ENCODE data around the gene IREB2. TPM values are rescaled to one million over a fixed set of nuclear protein-coding genes. Genes with fewer than 3 reads are reported as not detected.

IREB2 gene, protein sequence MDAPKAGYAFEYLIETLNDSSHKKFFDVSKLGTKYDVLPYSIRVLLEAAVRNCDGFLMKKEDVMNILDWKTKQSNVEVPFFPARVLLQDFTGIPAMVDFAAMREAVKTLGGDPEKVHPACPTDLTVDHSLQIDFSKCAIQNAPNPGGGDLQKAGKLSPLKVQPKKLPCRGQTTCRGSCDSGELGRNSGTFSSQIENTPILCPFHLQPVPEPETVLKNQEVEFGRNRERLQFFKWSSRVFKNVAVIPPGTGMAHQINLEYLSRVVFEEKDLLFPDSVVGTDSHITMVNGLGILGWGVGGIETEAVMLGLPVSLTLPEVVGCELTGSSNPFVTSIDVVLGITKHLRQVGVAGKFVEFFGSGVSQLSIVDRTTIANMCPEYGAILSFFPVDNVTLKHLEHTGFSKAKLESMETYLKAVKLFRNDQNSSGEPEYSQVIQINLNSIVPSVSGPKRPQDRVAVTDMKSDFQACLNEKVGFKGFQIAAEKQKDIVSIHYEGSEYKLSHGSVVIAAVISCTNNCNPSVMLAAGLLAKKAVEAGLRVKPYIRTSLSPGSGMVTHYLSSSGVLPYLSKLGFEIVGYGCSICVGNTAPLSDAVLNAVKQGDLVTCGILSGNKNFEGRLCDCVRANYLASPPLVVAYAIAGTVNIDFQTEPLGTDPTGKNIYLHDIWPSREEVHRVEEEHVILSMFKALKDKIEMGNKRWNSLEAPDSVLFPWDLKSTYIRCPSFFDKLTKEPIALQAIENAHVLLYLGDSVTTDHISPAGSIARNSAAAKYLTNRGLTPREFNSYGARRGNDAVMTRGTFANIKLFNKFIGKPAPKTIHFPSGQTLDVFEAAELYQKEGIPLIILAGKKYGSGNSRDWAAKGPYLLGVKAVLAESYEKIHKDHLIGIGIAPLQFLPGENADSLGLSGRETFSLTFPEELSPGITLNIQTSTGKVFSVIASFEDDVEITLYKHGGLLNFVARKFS
- total RNA-seq (2014; rRNA removed; shearing (Covaris generic)): 19.2 and 23.8 TPM in 2 replicates

- in situ Hi-C loops (cut with HindIII; ENCODE audit: low sequenced_read_pairs): no loop called here
- DNase-seq (ENCODE audit: low spot score): peak; percentile 99
Measured at GRCh38 chr15:78437762-78438618, at the start of gene IREB2. Gene IREB2, plus strand, starts transcription at chr15:78438216. Its CDS starts 122 bp downstream, at chr15:78438338.

DNA sequence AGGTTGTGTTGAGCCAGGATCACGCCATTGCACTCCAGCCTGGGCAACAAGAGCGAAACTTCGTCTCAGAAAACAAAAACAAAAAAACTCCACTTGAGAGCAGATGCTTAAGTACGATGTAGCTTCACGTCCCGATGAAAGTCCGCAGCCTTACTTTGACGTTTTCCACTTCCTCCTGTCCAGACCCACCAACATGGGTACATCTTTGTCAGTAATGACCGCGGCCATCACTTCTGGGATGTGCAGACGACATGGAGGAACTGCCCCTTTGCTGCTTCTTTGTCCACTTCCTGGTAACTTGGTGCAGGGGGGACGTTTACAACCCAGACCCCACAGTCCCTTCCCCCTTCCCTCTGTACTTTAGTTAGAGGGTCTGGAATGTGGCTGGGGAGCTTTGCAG lies 49.2 kb upstream of the IREB2 start:
- in situ Hi-C loops (cut with HindIII; ENCODE audit: low sequenced_read_pairs): no loop called here
- no peak for DNase-seq (ENCODE audit: low spot score)

- DNase-seq (ENCODE audit: low spot score): no peak
- in situ Hi-C loops (cut with HindIII; ENCODE audit: low sequenced_read_pairs): no loop called here
Measured at GRCh38 chr15:78389322-78389721, 48.7 kb upstream of the IREB2 start.

- DNase-seq (ENCODE audit: low spot score): no peak
- in situ Hi-C loops (cut with HindIII; ENCODE audit: low sequenced_read_pairs): no loop called here
Measured at GRCh38 chr15:78389738-78390137, 48.3 kb upstream of the IREB2 start.

DNA sequence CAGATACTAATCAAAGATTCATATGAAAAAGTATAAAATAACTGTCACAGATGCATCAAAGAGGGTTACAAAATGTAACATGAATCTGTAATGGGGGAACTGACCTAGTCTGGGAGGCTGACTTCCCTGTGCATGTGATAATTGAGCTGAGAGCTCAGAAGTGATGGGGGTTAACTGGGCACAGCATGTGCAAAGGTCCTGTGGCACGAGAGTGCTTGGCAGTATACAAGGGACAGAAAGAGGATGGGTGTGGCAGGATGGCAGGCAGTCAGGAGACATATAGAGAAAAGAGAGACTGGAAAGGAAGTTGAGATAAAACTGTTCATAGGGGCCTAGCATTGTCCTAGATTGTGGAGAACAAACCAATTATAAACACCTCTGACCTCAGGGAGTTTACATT lies 47.8 kb upstream of the IREB2 start:
- DNase-seq (ENCODE audit: low spot score): no peak
- in situ Hi-C loops (cut with HindIII; ENCODE audit: low sequenced_read_pairs): no loop called here

DNA sequence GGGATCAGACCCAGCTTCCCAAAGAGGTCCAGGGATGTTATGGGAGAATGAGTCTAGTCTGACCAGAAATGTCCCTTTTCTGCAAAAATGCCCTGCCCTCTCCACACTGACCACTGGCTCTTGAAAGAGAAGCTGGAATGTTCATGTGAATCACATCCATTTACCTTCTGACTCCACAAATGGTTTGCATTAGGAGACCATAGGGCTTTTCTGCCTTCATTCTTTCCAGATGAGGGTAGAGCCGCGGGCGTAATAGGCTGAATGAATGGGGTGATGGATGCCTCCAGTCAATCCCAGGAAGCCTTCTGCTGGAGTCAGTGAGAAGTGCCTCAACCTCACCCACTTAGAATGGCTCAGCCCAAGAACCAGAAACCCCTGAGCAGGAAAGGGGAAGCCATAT lies 47.2 kb upstream of the IREB2 start:
- in situ Hi-C loops (cut with HindIII; ENCODE audit: low sequenced_read_pairs): no loop called here
- DNase-seq (ENCODE audit: low spot score): no peak

DNA sequence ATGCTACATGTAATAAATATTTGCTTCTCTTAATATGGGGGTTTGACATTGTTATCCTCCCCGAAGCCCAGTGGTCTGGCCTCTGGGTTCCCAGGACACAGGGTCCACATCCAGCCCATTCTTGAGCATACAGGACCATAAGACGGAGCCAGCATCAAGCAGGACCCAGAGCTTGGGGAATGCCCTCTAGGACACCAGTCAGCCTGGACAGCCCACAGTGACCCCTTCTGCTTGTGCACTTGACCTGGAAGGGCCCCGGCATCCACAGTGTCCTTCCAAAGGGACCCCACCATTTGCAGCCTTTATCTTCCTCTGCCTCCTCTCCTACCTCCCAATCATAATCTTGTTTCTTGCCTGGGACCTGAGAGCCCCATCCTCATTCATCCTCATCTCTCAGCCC lies 46.2 kb upstream of the IREB2 start:
- in situ Hi-C loops (cut with HindIII; ENCODE audit: low sequenced_read_pairs): no loop called here

DNA sequence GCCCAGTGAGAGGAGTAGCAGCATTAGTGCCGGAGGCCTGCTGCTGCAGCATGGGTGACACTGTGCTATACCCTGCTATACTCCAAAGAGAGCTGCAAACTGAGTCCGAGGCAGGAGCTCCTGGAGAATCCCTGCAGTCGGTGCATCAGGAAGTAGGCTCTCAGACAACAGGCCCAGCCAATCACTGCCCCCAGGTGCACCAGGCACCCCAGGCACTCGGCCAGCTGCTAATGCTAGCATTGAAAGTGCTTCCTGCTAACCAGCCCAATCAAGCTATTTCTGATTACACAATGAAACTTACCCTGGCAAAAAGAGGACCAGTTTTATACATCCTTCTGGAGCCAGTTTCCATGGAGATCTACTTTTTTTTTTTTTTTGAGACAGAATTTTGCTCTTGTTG lies 45.6 kb upstream of the IREB2 start:
- no peak for DNase-seq (ENCODE audit: low spot score)
- in situ Hi-C loops (cut with HindIII; ENCODE audit: low sequenced_read_pairs): no loop called here

More for the DNA sequence above, 46.2 kb upstream of the IREB2 start:
- DNase-seq (ENCODE audit: low spot score): no peak

DNA sequence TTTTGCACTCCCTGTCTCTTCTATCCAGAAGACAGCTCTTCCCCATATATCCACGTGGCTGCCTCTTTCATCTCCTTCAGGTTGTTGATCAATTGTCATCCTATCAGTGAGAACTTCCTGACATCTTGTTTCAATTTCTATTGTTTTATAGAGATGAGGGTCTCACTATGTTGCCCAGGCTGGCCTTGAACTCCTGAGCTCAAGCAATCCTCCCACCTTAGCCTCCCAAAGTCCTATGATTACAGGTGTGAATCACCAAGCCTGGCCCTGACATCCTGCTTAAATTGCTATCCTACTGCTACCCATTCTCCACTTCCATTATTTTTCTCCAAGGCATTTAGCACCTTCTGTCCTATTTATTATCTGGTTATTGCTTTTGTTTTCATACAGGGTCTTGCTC lies 44.9 kb upstream of the IREB2 start:
- in situ Hi-C loops (cut with HindIII; ENCODE audit: low sequenced_read_pairs): no loop called here
- DNase-seq (ENCODE audit: low spot score): no peak

DNA sequence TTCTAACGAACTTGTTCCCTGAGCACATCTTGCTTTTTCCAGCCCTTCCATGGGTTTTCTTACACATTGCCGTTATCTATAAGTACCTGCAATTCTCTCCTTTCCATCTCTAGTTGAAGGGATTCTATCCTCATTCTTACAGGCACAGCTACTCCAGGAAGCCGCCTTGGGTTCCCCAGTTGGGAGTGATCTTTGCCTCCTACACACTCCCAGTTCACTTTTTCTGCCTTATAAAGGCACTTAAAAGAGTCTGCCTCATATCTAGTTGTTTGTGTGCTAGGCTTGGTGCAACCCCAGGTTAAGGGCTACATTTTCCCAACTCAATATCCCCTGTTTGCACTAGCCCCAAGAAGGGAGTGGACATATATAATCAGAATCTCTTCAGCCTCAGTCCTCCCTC lies 44.0 kb upstream of the IREB2 start:
- no peak for DNase-seq (ENCODE audit: low spot score)

DNA sequence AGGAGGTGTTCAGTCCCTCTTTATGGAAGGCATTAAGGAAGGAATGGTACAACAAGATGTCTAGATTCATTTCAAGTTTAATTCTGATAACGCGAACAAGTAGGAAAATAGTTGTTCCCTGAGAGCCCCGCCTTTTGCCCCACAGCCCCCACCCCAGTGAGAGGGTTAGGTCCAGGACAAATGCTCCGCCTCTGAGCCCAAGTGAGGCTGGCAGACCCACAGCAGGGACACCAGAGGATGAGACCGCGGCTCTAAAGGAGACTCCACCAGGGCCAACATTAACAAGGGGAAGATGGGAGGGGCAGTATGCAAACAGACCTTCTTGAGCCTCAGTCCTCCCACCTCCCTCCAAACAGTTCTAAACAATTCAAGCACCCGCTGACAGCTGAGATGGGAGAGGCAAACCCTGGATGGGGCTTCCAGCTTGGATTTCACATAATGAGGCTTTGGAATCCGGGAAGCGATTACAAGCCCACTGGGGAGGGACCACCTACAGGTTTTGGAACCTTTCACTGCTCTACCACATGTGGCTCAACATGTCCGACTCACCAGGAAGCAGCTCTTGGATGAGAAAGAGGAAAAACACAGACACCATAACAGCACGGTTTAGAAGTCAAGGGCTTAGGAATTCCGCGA lies 42.9 kb upstream of the IREB2 start:
- no peak for DNase-seq (ENCODE audit: low spot score)
- in situ Hi-C loops (cut with HindIII; ENCODE audit: low sequenced_read_pairs): no loop called here

More for the DNA sequence above, 44.0 kb upstream of the IREB2 start:
- in situ Hi-C loops (cut with HindIII; ENCODE audit: low sequenced_read_pairs): no loop called here

DNA sequence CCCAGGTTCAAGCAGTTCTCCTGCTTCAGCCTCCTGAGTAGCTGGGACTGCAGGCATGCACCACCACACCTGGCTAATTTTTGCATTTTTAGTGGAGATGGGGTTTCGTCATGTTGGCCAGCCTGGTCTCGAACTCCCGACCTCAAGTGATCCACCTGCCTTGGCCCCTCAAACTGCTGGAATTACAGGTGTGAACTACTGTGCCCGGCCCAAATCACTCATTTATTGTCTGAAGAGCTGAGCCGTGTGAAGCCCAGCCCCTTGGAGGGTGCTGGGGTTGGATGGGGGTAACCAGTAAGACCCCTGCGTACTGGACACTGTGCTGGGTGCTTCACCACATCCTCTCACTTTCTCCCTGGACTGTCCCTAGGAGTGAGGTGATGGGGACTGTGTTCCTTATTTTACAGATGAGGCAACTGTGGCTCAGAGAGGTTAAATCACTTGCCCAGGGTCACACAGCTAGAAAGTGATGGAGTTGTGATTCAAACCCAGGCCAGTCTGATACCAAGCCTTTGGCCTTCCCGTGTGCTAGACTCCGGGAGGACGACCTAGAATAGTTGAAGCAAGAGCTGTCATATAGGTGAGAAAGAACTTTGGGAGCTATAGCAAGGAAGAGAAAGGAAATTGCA lies 41.7 kb upstream of the IREB2 start:
- in situ Hi-C loops (cut with HindIII; ENCODE audit: low sequenced_read_pairs): no loop called here
- no peak for DNase-seq (ENCODE audit: low spot score)

GRCh38 chr15:78396976-78397375 lies 41.0 kb upstream of the IREB2 start:
- in situ Hi-C loops (cut with HindIII; ENCODE audit: low sequenced_read_pairs): no loop called here
- DNase-seq (ENCODE audit: low spot score): no peak

GRCh38 chr15:78397382-78397781 lies 40.6 kb upstream of the IREB2 start:
- DNase-seq (ENCODE audit: low spot score): no peak
- in situ Hi-C loops (cut with HindIII; ENCODE audit: low sequenced_read_pairs): no loop called here

DNA sequence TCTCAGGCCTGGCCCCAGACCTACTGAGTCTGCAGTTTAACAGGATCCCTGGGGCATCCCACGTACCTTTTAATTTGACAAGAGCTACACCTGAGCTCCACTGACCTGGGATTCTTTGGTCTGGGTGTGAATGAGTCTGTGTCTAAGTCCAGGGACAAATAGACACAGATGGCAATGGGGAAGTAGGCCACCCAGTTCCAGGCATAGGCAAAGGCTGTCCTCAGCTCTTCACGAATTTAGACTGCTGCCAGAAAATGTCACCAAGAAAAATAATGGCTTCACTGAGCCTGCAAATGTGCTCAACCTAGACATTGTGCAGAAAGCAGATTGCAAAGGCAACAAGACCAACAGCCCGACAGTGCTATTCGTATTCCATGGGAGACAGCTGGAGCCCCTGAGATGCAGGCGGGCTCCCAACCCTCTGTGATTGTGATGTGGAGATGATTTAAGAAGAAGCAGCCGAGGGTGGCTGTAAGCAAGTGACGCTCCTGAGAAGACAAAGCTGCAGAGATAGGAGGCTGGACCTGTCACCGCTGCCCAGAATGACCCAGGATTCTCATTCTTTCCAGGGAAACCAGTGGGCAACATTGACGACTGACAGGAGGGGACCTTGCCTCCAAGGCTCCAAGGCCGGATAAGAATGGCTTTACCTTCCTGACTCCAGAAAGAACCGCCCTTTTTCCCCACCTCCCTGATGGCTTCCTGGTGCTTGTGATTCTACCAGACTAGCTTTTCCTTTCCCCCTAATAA lies 39.8 kb upstream of the IREB2 start:
- peak; percentile 62 for DNase-seq (ENCODE audit: low spot score)
- in situ Hi-C loops (cut with HindIII; ENCODE audit: low sequenced_read_pairs): no loop called here

DNA sequence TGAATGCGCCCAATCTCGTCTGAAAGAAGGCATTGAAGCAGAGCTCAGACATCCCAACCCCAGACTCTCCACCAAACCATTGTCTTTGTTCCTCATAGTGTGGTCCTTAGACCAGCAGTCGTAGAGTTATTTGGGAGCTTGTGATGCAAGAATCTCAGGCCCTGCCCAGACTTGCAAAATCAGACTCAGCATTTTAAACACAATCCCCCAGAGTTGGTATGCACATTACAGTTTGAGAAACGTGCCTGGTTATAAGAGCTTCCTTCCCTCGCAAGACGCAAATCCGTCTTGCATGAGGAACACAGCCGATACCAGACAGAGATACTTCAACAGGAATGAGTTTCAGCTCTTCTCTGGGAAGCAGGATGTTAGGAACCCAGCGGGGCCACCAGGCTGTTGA lies 38.9 kb upstream of the IREB2 start:
- in situ Hi-C loops (cut with HindIII; ENCODE audit: low sequenced_read_pairs): no loop called here

DNA sequence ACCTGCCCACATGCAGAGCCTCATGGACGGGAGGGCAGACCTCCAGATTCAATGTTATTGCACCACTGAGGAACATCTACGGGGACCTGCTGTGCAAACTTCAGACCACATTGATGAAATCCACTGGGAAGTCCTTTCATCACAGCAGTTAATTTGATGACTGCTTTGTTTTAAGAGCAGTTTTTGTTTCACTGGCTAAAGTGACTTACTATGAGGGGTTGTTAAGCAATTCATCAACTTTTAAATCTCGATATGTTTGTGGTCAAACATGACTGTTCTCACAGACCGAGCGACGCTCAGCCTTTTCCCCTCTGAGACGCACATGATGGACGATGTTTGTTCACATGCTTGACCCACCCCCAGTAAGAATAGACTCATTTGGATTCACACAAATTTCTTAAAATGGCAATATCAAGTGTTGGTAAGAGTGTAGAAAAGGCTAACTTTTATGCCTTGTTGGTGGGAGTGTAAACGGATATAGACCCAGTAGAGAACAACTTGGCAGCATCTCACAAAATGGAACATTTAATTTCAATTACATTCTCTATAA lies 35.9 kb upstream of the IREB2 start:
- DNase-seq (ENCODE audit: low spot score): no peak
- in situ Hi-C loops (cut with HindIII; ENCODE audit: low sequenced_read_pairs): no loop called here

More for the DNA sequence above, 38.9 kb upstream of the IREB2 start:
- no peak for DNase-seq (ENCODE audit: low spot score)
